ENCODE measurements around the gene LETM1.
"Not testable (repeated sequence)": the region's sequence is repeated elsewhere in the genome, so short reads cannot be mapped to it uniquely, and the experiment has no call there.

The LETM1 gene

GRCh38 chr4:1837069-1837468 is 18.9 kb downstream of the LETM1 start:
- no peak overlapping the region for H3K27ac ChIP-seq (ENCODE audit: low read depth, low read length)
- H3K27me3 ChIP-seq (ENCODE audit: insufficient read depth, low read length) = no peaks in the 10 kb centered on the region
- H3K4me3 ChIP-seq (ENCODE audit: low read length) = no peak overlapping the region
- no peak overlapping the region for H3K9ac ChIP-seq (ENCODE audit: low read depth, low read length)
- 97% methylated on average over 10 of the region's 10 CpGs for WGBS
- H3K4me1 ChIP-seq (ENCODE audit: insufficient read depth, low read length) = no peaks in the 10 kb centered on the region
- no peaks in the 10 kb centered on the region for H3K9me3 ChIP-seq (ENCODE audit: insufficient read depth, low read depth, low read length)
- peaks cover 74% of the 10 kb centered on the region for H3K36me3 ChIP-seq (ENCODE audit: insufficient read depth, low read length)

DNA sequence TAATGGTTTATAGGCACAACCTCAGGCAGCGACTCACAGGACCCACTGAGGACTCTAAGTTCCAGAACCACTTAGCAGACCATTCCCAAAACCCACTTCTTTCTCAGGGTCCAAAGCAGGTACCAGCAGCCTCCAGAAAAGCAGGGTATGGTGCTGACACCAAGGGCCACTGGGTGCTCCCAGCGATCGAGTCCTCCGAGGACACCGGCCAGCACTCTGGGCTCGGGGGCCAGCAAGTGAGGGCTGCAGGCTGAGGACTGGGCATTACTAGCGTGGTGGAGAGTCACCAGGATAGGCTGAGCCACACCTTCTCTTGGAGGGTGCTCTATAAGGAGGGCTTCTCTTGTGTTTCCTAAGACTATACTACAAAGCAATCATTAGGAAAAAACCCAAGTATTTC is 19.3 kb downstream of the LETM1 start:
- Histone ChIP-seq H3K27ac (ENCODE audit: low read depth, low read length) (no peak overlapping the region), H3K4me1 (ENCODE audit: insufficient read depth, low read length) (no peaks in the 10 kb centered on the region), H3K36me3 (ENCODE audit: insufficient read depth, low read length) (peaks cover 76% of the 10 kb centered on the region), H3K27me3 (ENCODE audit: insufficient read depth, low read length) (no peaks in the 10 kb centered on the region), H3K9ac (ENCODE audit: low read depth, low read length) (no peak overlapping the region), H3K4me3 (ENCODE audit: low read length) (no peak overlapping the region), H3K9me3 (ENCODE audit: insufficient read depth, low read depth, low read length) (no peaks in the 10 kb centered on the region)
- 97% methylated on average over 7 of the region's 7 CpGs for WGBS

DNA sequence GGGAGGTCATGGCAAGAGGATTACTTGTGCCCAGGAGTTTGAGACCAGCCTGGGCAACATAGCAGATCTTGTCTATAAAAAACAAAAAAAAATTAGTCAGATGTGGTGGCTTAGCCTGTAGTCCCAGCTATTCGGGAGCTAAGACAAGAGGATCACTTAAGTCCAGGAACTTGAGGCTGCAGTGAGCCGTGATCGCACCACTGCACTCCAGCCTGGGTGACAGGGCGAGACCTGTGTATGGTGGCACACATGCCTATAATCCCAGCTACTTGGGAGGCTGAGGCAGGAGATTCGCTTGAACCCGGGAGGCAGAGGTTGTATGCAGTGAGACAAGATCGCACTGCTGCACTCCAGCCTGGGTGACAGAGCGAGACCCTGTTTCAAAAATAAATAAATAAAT is 20.1 kb downstream of the LETM1 start:
- WGBS = 95% methylated on average over 7 of the region's 8 CpGs
- not testable (repeated sequence) for H3K4me3 ChIP-seq (ENCODE audit: low read length); H3K27me3 ChIP-seq (ENCODE audit: insufficient read depth, low read length); H3K9me3 ChIP-seq (ENCODE audit: insufficient read depth, low read depth, low read length); H3K27ac ChIP-seq (ENCODE audit: low read depth, low read length); H3K9ac ChIP-seq (ENCODE audit: low read depth, low read length); H3K4me1 ChIP-seq (ENCODE audit: insufficient read depth, low read length)
- peaks cover 80% of the 10 kb centered on the region for H3K36me3 ChIP-seq (ENCODE audit: insufficient read depth, low read length)

DNA sequence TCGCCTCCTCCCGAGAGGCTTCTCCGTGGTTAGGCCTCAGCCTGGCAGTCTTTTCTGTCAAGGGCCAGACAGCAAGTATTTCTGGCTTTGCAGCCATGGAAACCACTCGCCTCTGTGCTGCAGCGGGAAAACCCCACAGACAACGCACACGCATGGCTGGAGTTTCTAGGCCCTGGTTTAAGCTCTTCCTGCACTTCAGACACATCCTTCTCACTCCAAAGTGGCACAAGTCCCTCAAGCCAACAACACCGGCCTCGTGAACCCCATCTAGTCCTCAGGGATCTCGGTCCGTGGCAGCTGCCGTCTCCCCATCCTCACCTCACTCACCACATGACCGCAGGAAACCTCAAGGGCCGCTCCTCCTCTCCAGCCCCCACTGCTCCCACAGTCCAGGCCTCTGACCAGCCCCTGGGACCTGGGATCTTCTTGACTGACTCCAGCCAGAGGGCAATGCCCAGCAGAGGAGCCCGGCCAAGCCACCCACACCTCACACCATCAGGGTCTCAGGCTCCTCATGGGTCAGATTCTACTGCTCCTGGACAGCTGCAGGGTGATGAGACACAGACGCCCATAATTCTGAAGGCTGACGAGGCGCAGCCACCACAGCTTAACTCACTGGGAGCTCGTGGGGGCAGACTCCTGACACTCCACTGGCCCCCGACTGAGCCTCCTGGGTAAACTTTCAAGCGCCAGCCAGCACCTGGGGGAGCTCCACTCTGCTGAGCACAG is 21.7 kb downstream of the LETM1 start:
- no peaks in the 10 kb centered on the region for H3K4me1 ChIP-seq (ENCODE audit: insufficient read depth, low read length)
- H3K27ac ChIP-seq (ENCODE audit: low read depth, low read length) = no peak overlapping the region
- 95% methylated on average over 21 of the region's 21 CpGs for WGBS
- H3K4me3 ChIP-seq (ENCODE audit: low read length) = no peak overlapping the region
- peaks cover 81% of the 10 kb centered on the region for H3K36me3 ChIP-seq (ENCODE audit: insufficient read depth, low read length)
- no peaks in the 10 kb centered on the region for H3K27me3 ChIP-seq (ENCODE audit: insufficient read depth, low read length)
- no peak overlapping the region for H3K9ac ChIP-seq (ENCODE audit: low read depth, low read length)
- H3K9me3 ChIP-seq (ENCODE audit: insufficient read depth, low read depth, low read length) = peaks cover 4% of the 10 kb centered on the region; the same call in 1 of the 2 replicates

- H3K4me1 ChIP-seq (ENCODE audit: insufficient read depth, low read length) = no peaks in the 10 kb centered on the region
- H3K27me3 ChIP-seq (ENCODE audit: insufficient read depth, low read length) = no peaks in the 10 kb centered on the region
- no peak overlapping the region for H3K27ac ChIP-seq (ENCODE audit: low read depth, low read length)
- 96% methylated on average over 14 of the region's 14 CpGs for WGBS
- peaks cover 73% of the 10 kb centered on the region for H3K36me3 ChIP-seq (ENCODE audit: insufficient read depth, low read length)
- H3K9me3 ChIP-seq (ENCODE audit: insufficient read depth, low read depth, low read length) = peaks cover 4% of the 10 kb centered on the region; the same call in 1 of the 2 replicates
- no peak overlapping the region for H3K4me3 ChIP-seq (ENCODE audit: low read length)
- no peak overlapping the region for H3K9ac ChIP-seq (ENCODE audit: low read depth, low read length)
These were observed 22.5 kb downstream of the LETM1 start for GRCh38 chr4:1833307-1834046.

DNA sequence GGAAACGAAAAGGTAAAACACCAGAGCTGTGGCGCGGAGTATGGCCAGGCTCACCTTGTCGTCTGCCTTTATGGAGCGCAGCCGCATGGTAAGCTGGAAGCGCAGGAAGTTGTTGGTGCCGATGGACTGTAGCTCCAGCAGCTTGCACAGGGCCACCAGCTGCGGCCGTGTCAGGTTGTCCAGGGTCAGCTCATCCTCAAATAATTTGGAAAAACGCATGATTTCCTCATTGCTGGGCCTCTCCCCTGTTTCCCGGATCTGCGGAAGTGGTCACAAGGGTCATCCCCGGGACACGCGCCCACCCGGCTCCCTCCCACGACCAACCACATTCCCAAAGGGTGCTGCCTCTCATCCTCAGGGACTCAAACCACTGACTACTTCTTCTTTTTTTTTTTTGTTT is 23.3 kb downstream of the LETM1 start:
- no peaks in the 10 kb centered on the region for H3K27me3 ChIP-seq (ENCODE audit: insufficient read depth, low read length)
- H3K36me3 ChIP-seq (ENCODE audit: insufficient read depth, low read length) = peaks cover 71% of the 10 kb centered on the region
- WGBS = 95% methylated on average over 18 of the region's 18 CpGs
- no peak overlapping the region for H3K27ac ChIP-seq (ENCODE audit: low read depth, low read length)
- H3K9ac ChIP-seq (ENCODE audit: low read depth, low read length) = no peak overlapping the region
- H3K4me3 ChIP-seq (ENCODE audit: low read length) = no peak overlapping the region
- no peaks in the 10 kb centered on the region for H3K4me1 ChIP-seq (ENCODE audit: insufficient read depth, low read length)
- peaks cover 4% of the 10 kb centered on the region; the same call in 1 of the 2 replicates for H3K9me3 ChIP-seq (ENCODE audit: insufficient read depth, low read depth, low read length)

DNA sequence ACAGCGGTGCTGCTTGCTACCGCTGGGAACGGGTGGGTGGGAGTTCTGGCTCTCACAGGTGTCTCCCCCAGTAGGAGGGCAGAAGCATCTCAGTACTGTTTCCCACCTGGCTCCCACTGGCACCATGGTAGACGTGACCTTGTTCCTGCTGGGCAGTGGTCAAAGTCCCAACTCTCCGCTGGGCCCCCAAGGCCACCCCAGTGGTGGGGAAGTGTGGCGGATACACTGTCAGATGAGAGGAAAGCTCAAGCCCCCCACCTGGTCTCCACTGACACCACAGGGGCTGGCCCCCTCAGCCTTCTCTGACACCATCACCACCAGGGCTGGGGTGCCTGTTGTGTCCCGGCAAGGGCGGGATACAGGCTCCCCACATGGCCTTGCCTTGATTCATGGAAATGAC is 24.6 kb downstream of the LETM1 start:
- 96% methylated on average over 8 of the region's 8 CpGs for WGBS
- Histone ChIP-seq H3K27me3 (ENCODE audit: insufficient read depth, low read length) (no peaks in the 10 kb centered on the region), H3K27ac (ENCODE audit: low read depth, low read length) (no peak overlapping the region), H3K9ac (ENCODE audit: low read depth, low read length) (no peak overlapping the region), H3K4me3 (ENCODE audit: low read length) (no peak overlapping the region), H3K36me3 (ENCODE audit: insufficient read depth, low read length) (peaks cover 67% of the 10 kb centered on the region), H3K9me3 (ENCODE audit: insufficient read depth, low read depth, low read length) (peaks cover 4% of the 10 kb centered on the region; the same call in 1 of the 2 replicates), H3K4me1 (ENCODE audit: insufficient read depth, low read length) (no peaks in the 10 kb centered on the region)

GRCh38 chr4:1830642-1831228 is 25.2 kb downstream of the LETM1 start:
- Histone ChIP-seq H3K9ac (ENCODE audit: low read depth, low read length) (no peak overlapping the region), H3K27me3 (ENCODE audit: insufficient read depth, low read length) (no peaks in the 10 kb centered on the region), H3K9me3 (ENCODE audit: insufficient read depth, low read depth, low read length) (peaks cover 4% of the 10 kb centered on the region; the same call in 1 of the 2 replicates), H3K4me3 (ENCODE audit: low read length) (no peak overlapping the region), H3K36me3 (ENCODE audit: insufficient read depth, low read length) (peaks cover 67% of the 10 kb centered on the region), H3K4me1 (ENCODE audit: insufficient read depth, low read length) (no peaks in the 10 kb centered on the region), H3K27ac (ENCODE audit: low read depth, low read length) (no peak overlapping the region)
- 94% methylated on average over 7 of the region's 8 CpGs for WGBS

DNA sequence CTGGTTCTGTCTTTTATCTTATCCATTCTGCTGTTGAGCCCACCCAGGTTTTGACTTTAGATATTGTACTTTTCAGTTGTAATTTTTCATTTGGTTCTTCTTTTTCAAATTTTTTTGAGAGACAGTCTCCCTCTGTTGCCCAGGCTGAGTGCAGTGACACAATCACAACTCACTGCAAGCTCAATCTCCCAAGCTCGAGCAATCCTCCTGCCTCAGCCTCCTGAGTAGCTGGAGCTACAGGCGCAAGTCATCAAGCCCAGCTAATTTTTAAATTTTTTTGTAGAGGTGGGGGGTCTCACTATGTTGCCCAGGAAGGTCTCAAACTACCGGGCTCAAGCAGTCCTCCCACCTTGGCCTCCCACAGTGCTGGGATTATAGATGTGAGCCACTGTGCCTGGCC is 25.7 kb downstream of the LETM1 start:
- 90% methylated on average over 3 of the region's 3 CpGs for WGBS
- H3K36me3 ChIP-seq (ENCODE audit: insufficient read depth, low read length) = peaks cover 67% of the 10 kb centered on the region

GRCh38 chr4:1826531-1827350 is 29.2 kb downstream of the LETM1 start:
- Histone ChIP-seq H3K4me1 (ENCODE audit: insufficient read depth, low read length) (no peaks in the 10 kb centered on the region), H3K27ac (ENCODE audit: low read depth, low read length) (no peak overlapping the region), H3K36me3 (ENCODE audit: insufficient read depth, low read length) (peaks cover 67% of the 10 kb centered on the region), H3K27me3 (ENCODE audit: insufficient read depth, low read length) (no peaks in the 10 kb centered on the region), H3K4me3 (ENCODE audit: low read length) (no peak overlapping the region), H3K9me3 (ENCODE audit: insufficient read depth, low read depth, low read length) (peaks cover 4% of the 10 kb centered on the region; the same call in 1 of the 2 replicates), H3K9ac (ENCODE audit: low read depth, low read length) (no peak overlapping the region)
- 93% methylated on average over 30 of the region's 30 CpGs for WGBS

More for the DNA sequence above, 25.7 kb downstream of the LETM1 start:
- no peak overlapping the region for H3K27ac ChIP-seq (ENCODE audit: low read depth, low read length)
- H3K4me3 ChIP-seq (ENCODE audit: low read length) = no peak overlapping the region
- H3K9ac ChIP-seq (ENCODE audit: low read depth, low read length) = no peak overlapping the region
- no peaks in the 10 kb centered on the region for H3K4me1 ChIP-seq (ENCODE audit: insufficient read depth, low read length)
- H3K9me3 ChIP-seq (ENCODE audit: insufficient read depth, low read depth, low read length) = peaks cover 4% of the 10 kb centered on the region; the same call in 1 of the 2 replicates
- H3K27me3 ChIP-seq (ENCODE audit: insufficient read depth, low read length) = no peaks in the 10 kb centered on the region

All from HUES64 (cell line).